Activated T-helper 1 cell treated with anti-CD3 and anti-CD28 coated beads, Interleukin-2, amount 50 U/mL, for 16 hours (primary cell): ENCODE results near the gene MORN5.

Experiments
- DNase-seq, 2 donors: peaks; one replicate each; pipeline ENCODE4 v3.0.0-alpha.2; 2020; ENCODE audit warnings: low read depth in 1 of 2, low spot score in 1 of 2

MORN5 gene

DNA sequence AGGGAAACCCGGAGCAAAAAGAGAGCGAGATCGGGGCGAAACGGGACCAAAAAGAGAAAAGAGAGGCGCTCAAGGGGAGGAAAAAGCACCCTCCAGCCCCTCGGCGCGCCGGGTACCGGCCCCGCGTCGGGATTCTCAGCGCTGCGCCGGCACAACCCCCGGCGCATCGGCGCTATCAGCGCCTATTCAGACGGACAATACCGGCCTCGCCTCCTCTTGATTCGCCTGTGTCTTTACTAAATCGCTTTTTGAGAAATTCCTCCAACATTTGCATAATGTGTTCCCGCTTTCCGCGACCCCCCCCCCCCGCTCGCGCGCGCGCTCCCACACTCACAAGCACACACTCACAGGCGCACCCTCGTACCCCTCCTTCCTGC, 68.5 kb downstream of the MORN5 start:
- no peak for DNase-seq

DNA sequence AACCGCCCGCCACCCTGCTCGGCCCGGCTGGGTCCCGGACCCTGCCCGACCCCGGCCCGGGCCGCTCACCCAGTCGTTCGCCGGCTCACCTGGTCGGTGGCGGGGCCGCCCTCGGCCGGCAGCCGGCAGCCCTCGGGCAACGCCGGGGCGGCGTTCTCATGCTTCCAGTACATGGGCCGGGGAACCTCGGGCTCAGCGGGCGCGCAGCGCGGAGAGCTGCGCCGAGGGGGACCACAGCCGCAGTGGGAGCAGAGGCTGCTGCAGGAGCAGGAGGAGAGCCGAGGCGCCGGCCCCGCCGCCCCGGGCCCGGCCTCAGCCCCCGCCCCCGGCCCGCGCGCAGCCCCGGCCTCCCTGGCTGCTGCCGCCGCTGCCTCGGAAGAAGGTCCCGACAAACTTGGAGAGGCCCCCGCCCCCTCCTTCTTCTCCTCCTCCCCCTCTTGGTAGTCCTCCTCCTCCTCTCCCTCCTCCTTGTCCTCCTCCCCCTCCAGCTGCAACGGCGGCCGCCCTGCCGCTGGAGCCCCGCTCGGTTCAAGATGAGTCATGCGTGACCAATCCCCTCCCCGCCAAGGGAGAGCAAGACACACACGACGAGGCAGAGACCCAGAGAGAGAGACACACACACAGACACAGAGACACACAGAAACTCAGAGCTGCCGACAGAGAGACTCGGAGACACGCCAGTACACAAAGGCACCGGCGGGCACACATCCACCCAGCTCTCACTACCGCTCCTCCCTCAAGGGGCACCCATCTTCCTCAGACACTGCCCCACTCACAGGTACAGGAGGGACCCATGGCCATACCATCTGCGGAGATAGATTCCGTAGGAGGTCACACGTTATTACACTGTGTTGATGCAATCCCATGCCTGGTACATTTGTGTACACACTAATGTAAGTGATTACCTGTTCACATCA, 69.1 kb downstream of the MORN5 start, which contains the start of gene LHX6:
Gene LHX6, minus strand, starts transcription at position 390 of the 917 bp plus-strand sequence. Its CDS starts 217 bp downstream, at position 173.
- DNase-seq: no peak

DNA sequence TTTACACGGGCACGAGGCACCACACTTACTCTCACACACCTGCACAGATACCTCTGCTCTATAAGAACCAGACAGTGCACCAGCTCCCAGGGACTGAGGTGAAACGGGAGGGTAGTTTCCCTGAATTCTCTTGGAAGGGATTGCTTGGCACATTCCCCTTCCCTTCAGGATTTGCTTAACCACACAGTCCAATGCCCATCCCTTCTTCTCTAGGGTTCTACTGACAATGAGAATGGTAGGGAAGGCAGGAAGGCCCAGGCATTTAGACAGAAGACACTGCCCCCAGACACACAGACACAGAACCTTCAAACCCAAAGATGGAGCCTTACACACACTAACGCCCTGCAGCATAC, 69.8 kb downstream of the MORN5 start:
- no peak for DNase-seq

DNA sequence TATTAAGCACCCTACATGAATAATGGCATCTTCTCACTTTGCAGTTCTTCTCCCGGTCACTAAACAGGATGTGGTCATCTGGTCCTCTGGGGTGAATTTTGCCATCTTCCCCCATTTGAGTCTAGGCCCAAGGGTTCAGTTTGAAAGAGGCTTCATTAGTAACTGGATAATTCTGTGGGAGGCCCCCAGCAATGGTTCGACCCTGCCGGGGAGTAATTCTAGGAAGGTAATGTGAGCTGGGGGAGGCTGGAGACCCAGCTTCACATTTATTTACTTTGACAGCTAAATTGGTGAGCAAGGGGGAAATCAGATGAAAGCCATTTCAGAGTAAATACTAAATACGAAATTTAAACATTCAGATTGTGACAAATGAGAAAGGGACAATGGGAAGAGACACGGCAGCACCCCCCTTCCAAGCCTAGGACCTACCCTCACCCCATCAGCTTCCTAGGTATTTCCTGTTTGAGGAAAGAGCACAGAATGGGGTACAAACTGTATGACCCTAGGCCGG, 73.1 kb downstream of the MORN5 start:
- DNase-seq: no peak

DNA sequence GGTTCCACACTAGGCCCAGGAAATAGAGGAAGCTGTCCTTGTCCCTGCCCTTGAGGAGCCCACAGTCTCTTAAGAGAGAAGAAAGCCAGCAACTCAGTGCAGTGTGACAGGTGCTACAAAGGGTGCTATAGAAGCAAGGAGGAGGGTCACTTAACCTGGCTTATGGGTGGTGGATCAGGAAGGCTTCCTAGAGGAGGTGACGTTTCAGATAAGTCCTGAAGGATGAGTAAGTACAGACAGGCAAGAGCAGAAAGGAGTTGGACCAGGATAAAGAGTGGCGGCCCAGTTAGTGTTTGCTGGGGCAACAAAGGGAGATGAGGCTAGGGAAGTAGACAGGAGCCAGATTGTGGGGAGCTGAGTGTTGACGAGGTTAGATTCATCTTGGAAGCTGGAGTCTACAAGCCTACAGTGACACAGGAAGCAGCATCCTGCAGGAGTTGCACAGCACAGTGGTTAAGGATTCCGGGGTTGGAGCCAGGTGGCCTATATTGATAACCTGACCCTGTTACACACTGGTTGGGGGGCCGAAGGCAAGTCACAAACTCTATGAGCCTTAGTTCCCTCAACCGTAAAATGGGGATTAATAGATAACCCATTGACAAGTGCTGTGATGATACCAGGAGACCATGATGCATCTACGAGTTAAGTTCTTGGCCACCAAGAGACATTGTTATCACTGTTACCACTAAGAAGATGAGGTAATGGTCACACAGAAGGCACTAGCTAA, 74.5 kb downstream of the MORN5 start:
- DNase-seq: no peak

DNA sequence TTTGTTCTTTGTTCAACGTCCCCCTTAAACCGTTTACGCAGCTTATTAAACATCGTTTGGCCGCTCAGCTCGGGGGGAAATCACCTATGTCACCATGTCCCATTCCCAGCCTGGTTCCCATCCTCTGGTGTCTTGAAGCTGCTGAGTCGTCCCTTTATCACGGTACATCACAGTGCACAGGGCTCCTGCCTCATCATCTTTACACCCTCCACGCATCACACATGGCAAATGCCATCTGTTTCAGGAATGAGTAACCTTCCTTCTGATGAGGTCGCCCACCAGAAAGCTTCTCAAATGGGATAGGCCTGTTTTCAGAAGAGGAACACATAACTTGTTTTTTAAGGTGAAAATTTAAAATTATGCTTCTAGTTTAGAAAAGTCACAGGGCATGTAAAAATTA, 77.0 kb downstream of the MORN5 start:
- no peak for DNase-seq

DNA sequence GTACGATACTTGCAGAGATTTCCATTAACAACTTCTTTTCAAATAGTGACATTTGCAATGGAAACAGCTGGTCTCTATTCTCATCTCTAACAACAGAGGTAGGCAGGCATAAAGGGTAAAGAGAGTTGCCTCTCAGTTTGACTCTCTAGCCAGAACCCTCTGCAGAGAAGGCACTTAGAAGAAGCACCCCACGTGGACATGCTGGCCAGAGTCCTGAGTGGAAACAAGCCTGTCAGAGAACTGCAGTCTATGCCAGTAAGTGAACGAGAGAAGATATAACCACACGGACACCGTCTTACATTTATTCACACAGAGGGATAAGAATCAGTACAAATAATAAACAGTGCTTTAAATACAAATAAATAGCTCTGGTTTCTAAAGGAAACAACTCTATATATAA, 80.0 kb downstream of the MORN5 start:
- no peak for DNase-seq

DNA sequence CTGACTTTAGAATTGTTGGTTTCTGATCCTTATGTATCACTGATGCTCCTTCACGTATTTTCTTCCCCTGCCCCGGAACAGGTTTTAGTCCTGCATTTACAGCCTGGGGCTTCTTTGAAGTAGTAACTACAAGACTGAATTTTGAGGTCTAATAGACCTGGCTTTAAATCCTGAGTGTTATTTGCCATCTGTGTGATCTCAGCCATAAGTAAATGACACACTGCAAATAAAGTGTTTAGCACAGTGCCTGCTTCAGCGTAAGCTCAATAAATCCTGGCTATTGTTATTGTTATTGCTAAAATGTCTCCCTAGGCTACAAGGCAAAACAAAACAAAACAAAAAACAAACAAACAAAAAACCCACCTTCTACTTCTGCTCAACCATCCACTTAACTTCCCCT, 84.6 kb downstream of the MORN5 start:
- DNase-seq: no peak

DNA sequence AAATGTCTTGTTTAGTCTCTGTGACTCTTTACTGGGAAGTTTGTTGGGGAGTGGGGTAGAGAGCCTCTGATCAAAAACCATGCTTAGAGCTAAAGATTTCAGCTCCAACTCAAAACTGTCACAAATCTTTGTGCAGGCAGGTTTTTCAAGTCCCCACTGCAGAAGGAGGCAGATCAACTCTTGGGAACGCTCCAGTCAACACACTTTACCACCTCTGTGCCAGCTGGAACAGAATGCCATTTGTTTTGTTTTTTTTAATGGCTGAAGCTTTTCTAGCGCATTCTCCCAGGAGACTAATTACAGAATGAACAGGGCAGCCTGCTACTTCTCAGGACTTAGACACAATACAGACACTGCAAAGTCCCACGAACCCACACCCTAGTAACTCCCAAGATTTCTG, 87.0 kb downstream of the MORN5 start:
- no peak for DNase-seq

DNA sequence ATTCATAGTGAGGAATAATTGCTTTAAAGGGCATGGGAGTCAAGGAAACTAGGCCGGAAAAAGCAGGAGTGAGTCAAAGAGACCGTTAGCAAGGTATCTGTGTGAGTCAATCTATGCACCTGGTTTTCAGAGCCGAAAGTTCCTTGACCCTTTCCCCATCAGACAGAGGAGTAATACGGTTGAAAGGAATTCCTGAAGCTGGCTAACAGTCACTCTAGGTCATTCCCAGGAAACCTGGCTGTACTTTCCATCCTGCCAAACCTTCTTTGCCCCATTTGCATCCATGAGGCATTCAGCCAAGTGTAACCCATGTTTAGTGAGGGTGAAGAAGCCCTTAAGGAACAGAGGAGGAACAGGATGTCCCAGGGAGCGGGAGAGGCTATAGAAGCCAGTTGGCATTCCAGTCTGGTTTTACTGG, 88.7 kb downstream of the MORN5 start:
- DNase-seq: no peak
